Keratinocyte (primary cell): ENCODE measurements around the gene CDC42SE1. TPM values are rescaled to one million over a fixed set of nuclear protein-coding genes. Genes with fewer than 3 reads are reported as not detected.
A peak's percentile ranks its signal among the peaks of the same experiment; 100 is the strongest.

Experiments
- DNase-seq: peaks from one replicate; pipeline ENCODE4 v3.0.0-alpha.2; 2011; ENCODE audit warnings: low read depth, missing footprints, low spot score
- FAIRE-seq: peaks from 2 replicates; lab custom pipeline; 2011; peaks lifted over from hg19 to GRCh38; lab: Jason Lieb, UNC
- H2AFZ ChIP-seq: 2 replicates; pipeline ENCODE4 v1.6.0; 2012; ENCODE audit warnings: low read length, control low read depth, inconsistent platforms; ENCODE audit not compliant: control insufficient read depth
- H3K27ac ChIP-seq: 2 replicates; pipeline ENCODE4 v1.5.1; 2011; ENCODE audit warnings: low read length; ENCODE audit not compliant: control insufficient read depth, insufficient read depth
- H3K27me3 ChIP-seq: 3 replicates; pipeline ENCODE4 v1.6.0; 2011; ENCODE audit warnings: low read length; ENCODE audit not compliant: control insufficient read depth, insufficient read depth; ENCODE audit errors: extremely low read depth
- H3K36me3 ChIP-seq, 2 experiments: 2 replicates in 1 of 2; 3 replicates in 1 of 2; pipeline ENCODE4 v1.5.1; 2011; ENCODE audit warnings: low read length in 2 of 2, mild to moderate bottlenecking in 1 of 2; ENCODE audit not compliant: control insufficient read depth in 2 of 2, insufficient read depth in 2 of 2; ENCODE audit errors: extremely low read depth in 1 of 2
- H3K4me1 ChIP-seq: 3 replicates; pipeline ENCODE4 v1.5.1; 2011; ENCODE audit warnings: low read length; ENCODE audit not compliant: control insufficient read depth, insufficient read depth; ENCODE audit errors: extremely low read depth
- H3K4me2 ChIP-seq: 3 replicates; pipeline ENCODE4 v1.6.0; 2011; ENCODE audit warnings: low read depth, low read length; ENCODE audit not compliant: control insufficient read depth, insufficient read depth; ENCODE audit errors: extremely low read depth
- H3K4me3 ChIP-seq, 3 experiments: fragments of 200-600 bp in 1 of 3; sonication (generic) in 1 of 3; 2 replicates in 2 of 3; 3 replicates in 1 of 3; pipeline ENCODE4 v1.5.1; 2011 to 2016; ENCODE audit warnings: low read length in 3 of 3, mild to moderate bottlenecking in 3 of 3, control low read depth in 2 of 3, inconsistent platforms in 1 of 3, low read depth in 1 of 3, mixed read lengths in 1 of 3, mixed run types in 1 of 3, moderate library complexity in 1 of 3; ENCODE audit not compliant: control insufficient read depth in 2 of 3, insufficient read depth in 2 of 3; ENCODE audit errors: extremely low read depth in 1 of 3
- H3K79me2 ChIP-seq: 2 replicates; pipeline ENCODE4 v1.6.0; 2012; ENCODE audit warnings: low read length; ENCODE audit not compliant: control insufficient read depth, insufficient read depth
- H3K9ac ChIP-seq: 3 replicates; pipeline ENCODE4 v1.6.0; 2011; ENCODE audit warnings: low read length; ENCODE audit not compliant: control insufficient read depth, insufficient read depth; ENCODE audit errors: extremely low read depth
- H3K9me1 ChIP-seq: 3 replicates; pipeline ENCODE4 v1.6.0; 2011; ENCODE audit warnings: low read length; ENCODE audit not compliant: control insufficient read depth, insufficient read depth; ENCODE audit errors: extremely low read depth
- H3K9me3 ChIP-seq: 2 replicates; pipeline ENCODE4 v1.5.1; 2012; ENCODE audit warnings: low read depth, low read length; ENCODE audit not compliant: control insufficient read depth
- H4K20me1 ChIP-seq: 3 replicates; pipeline ENCODE4 v1.6.0; 2011; ENCODE audit warnings: low read length; ENCODE audit not compliant: control insufficient read depth, insufficient read depth; ENCODE audit errors: extremely low read depth
- EZH2 ChIP-seq: IDR thresholded peaks from one replicate; pipeline ENCODE4 v1.6.1; 2012; ENCODE audit warnings: inconsistent platforms, mild to moderate bottlenecking, low read length, moderate library complexity
- dilution Hi-C: fragments of 300-500 bp; cut with MboI; formaldehyde crosslinking; loops from one replicate; pipeline ENCODE4 v1.7.0; 2020; ENCODE audit warnings: low sequenced_read_pairs; ENCODE audit not compliant: extremely low pct_ligation_motif_present
- polyA plus RNA-seq, 5 experiments: library from polyadenylated mRNA; depleted of rRNA in 3 of 5; stranded (reverse) in 3 of 5; stranded (forward) in 1 of 5; unstranded in 1 of 5; fragments of >200 nt; gene quantifications; 1 replicate in 1 of 5; 2 replicates in 3 of 5; 3 replicates in 1 of 5; pipeline versions ENCODE4 v1.2.1 to v1.2.3, GENCODE V29; 2011 to 2012; ENCODE audit warnings: missing spikeins in 2 of 5, low read depth in 1 of 5, low replicate concordance in 1 of 5
- TF ChIP-seq, protein P1 (sequence below), 3 experiments: IDR thresholded peaks in 1 of 3; conservative IDR thresholded peaks in 1 of 3; optimal IDR thresholded peaks in 1 of 3; 2 replicates in 2 of 3; 3 replicates in 1 of 3; pipeline versions ENCODE3 to v1.5.1; 2011; ENCODE audit warnings: low read length in 3 of 3, mild to moderate bottlenecking in 3 of 3, moderate library complexity in 2 of 3, control low read depth in 1 of 3, inconsistent platforms in 1 of 3; ENCODE audit not compliant: insufficient read depth in 2 of 3; ENCODE audit errors: extremely low read depth in 1 of 3

Gene CDC42SE1
- polyA plus RNA-seq, 1 donor (not counting 4 experiments of a cell fraction or from before 2014, with no cell fraction given) = 138 TPM

DNA sequence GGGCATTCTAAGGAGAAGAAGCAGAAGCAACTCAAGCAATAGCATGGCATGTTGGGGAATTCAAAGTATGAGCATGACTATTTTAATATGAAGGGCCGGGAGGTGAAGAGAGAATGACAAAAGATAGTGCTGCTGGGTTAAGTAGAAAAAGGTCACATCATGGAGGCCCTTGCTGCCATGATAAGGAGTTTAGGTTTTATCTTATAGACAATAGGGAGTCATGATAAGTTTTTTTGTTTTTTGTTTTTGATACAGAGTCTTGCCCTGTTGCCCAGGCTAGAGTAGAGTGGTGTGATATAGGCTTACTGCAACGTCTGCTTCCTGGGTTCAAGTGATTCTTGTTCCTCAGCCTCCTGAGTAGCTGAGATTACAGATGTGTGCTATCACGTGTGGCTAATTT lies 19.9 kb downstream of the CDC42SE1 start:
- FAIRE-seq = no peak
- dilution Hi-C loops = no loop called here
- Histone ChIP-seq H3K4me3 (no peak overlapping the region), H3K27me3 (no peaks in the 10 kb centered on the region), H3K36me3 (no peaks in the 10 kb centered on the region), H2AFZ (no peak overlapping the region), H3K27ac (no peak overlapping the region), H3K4me1 (peaks cover 8% of the 10 kb centered on the region), H3K9me1 (no peaks in the 10 kb centered on the region), H3K79me2 (no peaks in the 10 kb centered on the region), H4K20me1 (no peaks in the 10 kb centered on the region), H3K9ac (no peak overlapping the region), H3K4me2 (no peak overlapping the region), H3K9me3 (no peaks in the 10 kb centered on the region)
- TF ChIP-seq EZH2 = no peak
- TF ChIP-seq, protein P1, sequence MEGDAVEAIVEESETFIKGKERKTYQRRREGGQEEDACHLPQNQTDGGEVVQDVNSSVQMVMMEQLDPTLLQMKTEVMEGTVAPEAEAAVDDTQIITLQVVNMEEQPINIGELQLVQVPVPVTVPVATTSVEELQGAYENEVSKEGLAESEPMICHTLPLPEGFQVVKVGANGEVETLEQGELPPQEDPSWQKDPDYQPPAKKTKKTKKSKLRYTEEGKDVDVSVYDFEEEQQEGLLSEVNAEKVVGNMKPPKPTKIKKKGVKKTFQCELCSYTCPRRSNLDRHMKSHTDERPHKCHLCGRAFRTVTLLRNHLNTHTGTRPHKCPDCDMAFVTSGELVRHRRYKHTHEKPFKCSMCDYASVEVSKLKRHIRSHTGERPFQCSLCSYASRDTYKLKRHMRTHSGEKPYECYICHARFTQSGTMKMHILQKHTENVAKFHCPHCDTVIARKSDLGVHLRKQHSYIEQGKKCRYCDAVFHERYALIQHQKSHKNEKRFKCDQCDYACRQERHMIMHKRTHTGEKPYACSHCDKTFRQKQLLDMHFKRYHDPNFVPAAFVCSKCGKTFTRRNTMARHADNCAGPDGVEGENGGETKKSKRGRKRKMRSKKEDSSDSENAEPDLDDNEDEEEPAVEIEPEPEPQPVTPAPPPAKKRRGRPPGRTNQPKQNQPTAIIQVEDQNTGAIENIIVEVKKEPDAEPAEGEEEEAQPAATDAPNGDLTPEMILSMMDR (optimal IDR thresholded peaks at IDR 0.05 in 1 of 3, IDR thresholded peaks at IDR 0.05 in 1 of 3, conservative IDR thresholded peaks at IDR 0.05 in 1 of 3; ENCODE audit: extremely low read depth in 1 of 3, insufficient read depth in 2 of 3, low read length in 3 of 3) = no peak
- DNase-seq = no peak

DNA sequence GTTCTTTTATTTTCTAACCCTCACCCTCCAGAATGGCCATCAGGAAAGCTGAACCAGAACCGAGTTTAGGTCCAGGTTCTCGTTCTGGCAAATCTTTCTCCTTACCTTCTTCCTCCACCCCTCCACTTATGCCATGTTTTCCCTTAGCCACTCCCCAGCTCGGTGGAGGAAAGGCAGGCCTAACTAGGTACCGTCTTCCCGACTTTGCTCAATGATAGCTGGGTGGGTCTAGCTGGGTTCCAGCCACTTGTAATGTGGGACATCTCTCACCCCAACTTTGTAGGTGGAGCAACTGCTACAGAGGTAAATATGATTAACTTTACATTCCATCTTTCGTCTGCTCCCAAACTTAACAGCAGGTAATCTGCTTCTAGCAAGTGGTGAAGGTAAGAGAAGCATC lies 22.4 kb downstream of the CDC42SE1 start:
- Histone ChIP-seq H3K9me1 (no peaks in the 10 kb centered on the region), H3K9ac (no peak overlapping the region), H4K20me1 (no peaks in the 10 kb centered on the region), H3K4me3 (peak overlapping the region in 1 of 3 experiments; percentile 13), H3K9me3 (no peaks in the 10 kb centered on the region), H3K79me2 (no peaks in the 10 kb centered on the region), H2AFZ (no peak overlapping the region), H3K36me3 (no peaks in the 10 kb centered on the region), H3K4me2 (no peak overlapping the region), H3K4me1 (peaks cover 19% of the 10 kb centered on the region), H3K27ac (no peak overlapping the region), H3K27me3 (no peaks in the 10 kb centered on the region)
- dilution Hi-C loops = no loop called here
- DNase-seq (no peak), FAIRE-seq (peak; percentile 32)
- TF ChIP-seq, protein P1 (optimal IDR thresholded peaks at IDR 0.05 in 1 of 3, IDR thresholded peaks at IDR 0.05 in 1 of 3, conservative IDR thresholded peaks at IDR 0.05 in 1 of 3; ENCODE audit: extremely low read depth in 1 of 3, insufficient read depth in 2 of 3, low read length in 3 of 3) = no peak
- TF ChIP-seq EZH2 = no peak
